GM23338 (cell line): ENCODE results near the gene LDHAL6A. TPM values are rescaled to one million over a fixed set of nuclear protein-coding genes. Genes with fewer than 3 reads are reported as not detected.

ENCODE experiments used
- ATAC-seq: fragments of 200-7000 bp; cut with Tn5 transposase; 3 replicates; pipeline ENCODE4 v1.9.1; 2020
- DNase-seq: peaks from one replicate; pipeline ENCODE4 v3.0.0-alpha.2; 2015; ENCODE audit warnings: low spot score
- H2AFZ ChIP-seq: fragments of 200-600 bp; sonication (generic); 2 replicates; pipeline ENCODE4 v1.8.0; 2016; ENCODE audit warnings: antibody characterized with exemption, mild to moderate bottlenecking, moderate library complexity
- H3F3A ChIP-seq: fragments of 200-600 bp; sonication (generic); replicated peaks from 2 replicates; pipeline ENCODE4 v1.8.0; 2017; ENCODE audit warnings: antibody characterized with exemption, mixed run types, low read depth
- H3K27ac ChIP-seq: fragments of 200-600 bp; sonication (generic); 2 replicates; pipeline ENCODE4 v1.6.1; 2016; ENCODE audit warnings: low read depth
- H3K27me3 ChIP-seq: fragments of 200-600 bp; sonication (generic); 2 replicates; pipeline ENCODE4 v1.8.0; 2016; ENCODE audit warnings: mild to moderate bottlenecking, mixed run types, moderate library complexity; ENCODE audit not compliant: insufficient read depth
- H3K36me3 ChIP-seq: fragments of 200-600 bp; sonication (generic); 2 replicates; pipeline ENCODE4 v1.8.0; 2016; ENCODE audit warnings: mild to moderate bottlenecking; ENCODE audit not compliant: insufficient read depth
- H3K4me1 ChIP-seq: fragments of 200-600 bp; sonication (generic); 2 replicates; pipeline ENCODE4 v1.8.0; 2016; ENCODE audit warnings: mild to moderate bottlenecking, moderate library complexity; ENCODE audit not compliant: insufficient read depth
- H3K4me2 ChIP-seq: fragments of 200-600 bp; sonication (generic); 2 replicates; pipeline ENCODE4 v1.7.1; 2017; ENCODE audit warnings: mixed run types
- H3K4me3 ChIP-seq: fragments of 200-600 bp; sonication (generic); 2 replicates; pipeline ENCODE4 v1.6.1; 2016; ENCODE audit warnings: mixed run types
- H3K79me2 ChIP-seq: fragments of 200-600 bp; sonication (generic); replicated peaks from 2 replicates; pipeline ENCODE4 v1.8.0; 2017; ENCODE audit warnings: mild to moderate bottlenecking; ENCODE audit not compliant: insufficient read depth
- H3K9me2 ChIP-seq: fragments of 200-600 bp; sonication (generic); 2 replicates; pipeline ENCODE4 v1.8.0; 2017; ENCODE audit not compliant: insufficient read depth
- H4K20me1 ChIP-seq: fragments of 200-600 bp; sonication (generic); replicated peaks from 2 replicates; pipeline ENCODE4 v1.8.0; 2017; ENCODE audit warnings: mild to moderate bottlenecking; ENCODE audit not compliant: insufficient read depth
- H3K27ac Mint-ChIP-seq: 2 replicates; pipeline ENCODE4 v1.8.0; 2020; ENCODE audit warnings: inconsistent platforms, mild to moderate bottlenecking, moderate library complexity, mixed read lengths
- H3K27me3 Mint-ChIP-seq: 3 replicates; pipeline ENCODE4 v1.8.0; 2022; ENCODE audit warnings: low read depth, mild to moderate bottlenecking, moderate library complexity, mixed read lengths, inconsistent platforms; ENCODE audit not compliant: insufficient read depth, poor library complexity
- H3K36me3 Mint-ChIP-seq: 3 replicates; pipeline ENCODE4 v1.8.0; 2021; ENCODE audit warnings: low read depth, mild to moderate bottlenecking, inconsistent platforms, moderate library complexity, mixed read lengths
- H3K4me1 Mint-ChIP-seq: 3 replicates; pipeline ENCODE4 v1.8.0; 2020; ENCODE audit warnings: mild to moderate bottlenecking, inconsistent platforms, mixed read lengths
- H3K4me3 Mint-ChIP-seq: 3 replicates; pipeline ENCODE4 v1.8.0; 2021; ENCODE audit warnings: moderate library complexity, mild to moderate bottlenecking, inconsistent platforms, mixed read lengths
- H3K9me3 Mint-ChIP-seq: 3 replicates; pipeline ENCODE4 v1.8.0; 2020; ENCODE audit warnings: moderate library complexity, mild to moderate bottlenecking, inconsistent platforms, mixed read lengths
- CREB1 ChIP-seq: fragments of 250-450 bp; sonication (Bioruptor Pico); IDR thresholded peaks from 2 replicates; pipeline ENCODE4 v1.5.0; 2020; ENCODE audit warnings: low read depth, mild to moderate bottlenecking, moderate library complexity
- EZH2phosphoT487 ChIP-seq: fragments of 200-600 bp; sonication (generic); IDR thresholded peaks from one replicate; pipeline ENCODE4 v1.8.1; 2018; ENCODE audit warnings: antibody characterized with exemption; ENCODE audit not compliant: unreplicated experiment
- JUNB ChIP-seq: IDR thresholded peaks from one replicate; pipeline ENCODE4 v1.6.1; 2016; ENCODE audit warnings: antibody characterized with exemption; ENCODE audit not compliant: unreplicated experiment
- ZNF114 ChIP-seq: fragments of 250-450 bp; sonication (Bioruptor Pico); IDR thresholded peaks from 2 replicates; pipeline ENCODE4 v1.5.0; 2020; ENCODE audit warnings: mild to moderate bottlenecking, moderate library complexity
- ZNF331 ChIP-seq: fragments of 250-450 bp; sonication (Bioruptor Pico); IDR thresholded peaks from 2 replicates; pipeline ENCODE4 v1.5.0; 2020; ENCODE audit warnings: low read depth, mild to moderate bottlenecking, moderate library complexity
- polyA plus RNA-seq: library from polyadenylated mRNA; unstranded; fragments of >200 nt; fragmentation: Nextera tagmentation; extraction: Ambion mirVana; gene quantifications from 2 replicates; pipeline ENCODE4 v1.2.1, GENCODE V29; 2016
- total RNA-seq: library from RNA; depleted of rRNA; stranded (reverse); fragments of >200 nt; shearing (Covaris generic); gene quantifications from 2 replicates; pipeline ENCODE4 v1.2.3, GENCODE V29; 2014
- TF ChIP-seq, protein P1 (sequence below): IDR thresholded peaks from 2 replicates; pipeline ENCODE4 v1.6.1; 2016; ENCODE audit warnings: antibody characterized with exemption
- TF ChIP-seq, protein P2 (sequence below): fragments of 250-450 bp; sonication (Bioruptor Pico); IDR thresholded peaks from 2 replicates; pipeline ENCODE4 v1.5.0; 2020; ENCODE audit warnings: mild to moderate bottlenecking, moderate library complexity
- TF ChIP-seq, protein P3 (sequence below): IDR thresholded peaks from one replicate; pipeline ENCODE4 v1.6.1; 2018; ENCODE audit warnings: antibody characterized with exemption; ENCODE audit not compliant: unreplicated experiment
- TF ChIP-seq, protein P4 (sequence below), 2 experiments: fragments of 200-600 bp in 1 of 2; sonication (generic) in 1 of 2; conservative IDR thresholded peaks; 2 replicates each; pipeline versions ENCODE4 v1.5.1 to v1.6.1; 2016 to 2017; ENCODE audit warnings: antibody characterized with exemption in 2 of 2, low read depth in 2 of 2, mild to moderate bottlenecking in 2 of 2, moderate library complexity in 1 of 2

The LDHAL6A gene
- total and polyA plus RNA-seq, 2 experiments from 2014 or later, result 0.10 to 0.59 TPM

DNA sequence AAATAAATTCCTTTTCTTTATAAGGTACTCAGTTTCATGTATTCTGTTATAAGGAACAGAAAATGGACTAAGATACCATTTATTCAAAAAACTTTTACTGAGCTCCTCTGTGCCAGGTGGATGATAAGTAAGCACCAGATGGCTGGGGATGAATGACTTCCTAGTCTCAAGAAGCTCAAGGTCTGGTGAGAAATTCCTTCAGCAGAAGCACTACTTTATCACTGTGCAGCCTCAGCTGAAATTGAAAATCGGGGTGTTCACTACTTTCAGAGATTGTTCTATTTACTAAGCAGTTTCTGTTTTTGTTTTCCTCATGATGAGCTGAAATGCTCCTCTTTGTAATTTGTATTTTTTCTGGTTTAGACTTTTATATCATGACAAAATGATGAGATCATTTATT lies 7.8 kb downstream of the LDHAL6A start (continued):
- TF ChIP-seq, protein P1, sequence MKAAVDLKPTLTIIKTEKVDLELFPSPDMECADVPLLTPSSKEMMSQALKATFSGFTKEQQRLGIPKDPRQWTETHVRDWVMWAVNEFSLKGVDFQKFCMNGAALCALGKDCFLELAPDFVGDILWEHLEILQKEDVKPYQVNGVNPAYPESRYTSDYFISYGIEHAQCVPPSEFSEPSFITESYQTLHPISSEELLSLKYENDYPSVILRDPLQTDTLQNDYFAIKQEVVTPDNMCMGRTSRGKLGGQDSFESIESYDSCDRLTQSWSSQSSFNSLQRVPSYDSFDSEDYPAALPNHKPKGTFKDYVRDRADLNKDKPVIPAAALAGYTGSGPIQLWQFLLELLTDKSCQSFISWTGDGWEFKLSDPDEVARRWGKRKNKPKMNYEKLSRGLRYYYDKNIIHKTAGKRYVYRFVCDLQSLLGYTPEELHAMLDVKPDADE, result no peak
- TF ChIP-seq, protein P2, sequence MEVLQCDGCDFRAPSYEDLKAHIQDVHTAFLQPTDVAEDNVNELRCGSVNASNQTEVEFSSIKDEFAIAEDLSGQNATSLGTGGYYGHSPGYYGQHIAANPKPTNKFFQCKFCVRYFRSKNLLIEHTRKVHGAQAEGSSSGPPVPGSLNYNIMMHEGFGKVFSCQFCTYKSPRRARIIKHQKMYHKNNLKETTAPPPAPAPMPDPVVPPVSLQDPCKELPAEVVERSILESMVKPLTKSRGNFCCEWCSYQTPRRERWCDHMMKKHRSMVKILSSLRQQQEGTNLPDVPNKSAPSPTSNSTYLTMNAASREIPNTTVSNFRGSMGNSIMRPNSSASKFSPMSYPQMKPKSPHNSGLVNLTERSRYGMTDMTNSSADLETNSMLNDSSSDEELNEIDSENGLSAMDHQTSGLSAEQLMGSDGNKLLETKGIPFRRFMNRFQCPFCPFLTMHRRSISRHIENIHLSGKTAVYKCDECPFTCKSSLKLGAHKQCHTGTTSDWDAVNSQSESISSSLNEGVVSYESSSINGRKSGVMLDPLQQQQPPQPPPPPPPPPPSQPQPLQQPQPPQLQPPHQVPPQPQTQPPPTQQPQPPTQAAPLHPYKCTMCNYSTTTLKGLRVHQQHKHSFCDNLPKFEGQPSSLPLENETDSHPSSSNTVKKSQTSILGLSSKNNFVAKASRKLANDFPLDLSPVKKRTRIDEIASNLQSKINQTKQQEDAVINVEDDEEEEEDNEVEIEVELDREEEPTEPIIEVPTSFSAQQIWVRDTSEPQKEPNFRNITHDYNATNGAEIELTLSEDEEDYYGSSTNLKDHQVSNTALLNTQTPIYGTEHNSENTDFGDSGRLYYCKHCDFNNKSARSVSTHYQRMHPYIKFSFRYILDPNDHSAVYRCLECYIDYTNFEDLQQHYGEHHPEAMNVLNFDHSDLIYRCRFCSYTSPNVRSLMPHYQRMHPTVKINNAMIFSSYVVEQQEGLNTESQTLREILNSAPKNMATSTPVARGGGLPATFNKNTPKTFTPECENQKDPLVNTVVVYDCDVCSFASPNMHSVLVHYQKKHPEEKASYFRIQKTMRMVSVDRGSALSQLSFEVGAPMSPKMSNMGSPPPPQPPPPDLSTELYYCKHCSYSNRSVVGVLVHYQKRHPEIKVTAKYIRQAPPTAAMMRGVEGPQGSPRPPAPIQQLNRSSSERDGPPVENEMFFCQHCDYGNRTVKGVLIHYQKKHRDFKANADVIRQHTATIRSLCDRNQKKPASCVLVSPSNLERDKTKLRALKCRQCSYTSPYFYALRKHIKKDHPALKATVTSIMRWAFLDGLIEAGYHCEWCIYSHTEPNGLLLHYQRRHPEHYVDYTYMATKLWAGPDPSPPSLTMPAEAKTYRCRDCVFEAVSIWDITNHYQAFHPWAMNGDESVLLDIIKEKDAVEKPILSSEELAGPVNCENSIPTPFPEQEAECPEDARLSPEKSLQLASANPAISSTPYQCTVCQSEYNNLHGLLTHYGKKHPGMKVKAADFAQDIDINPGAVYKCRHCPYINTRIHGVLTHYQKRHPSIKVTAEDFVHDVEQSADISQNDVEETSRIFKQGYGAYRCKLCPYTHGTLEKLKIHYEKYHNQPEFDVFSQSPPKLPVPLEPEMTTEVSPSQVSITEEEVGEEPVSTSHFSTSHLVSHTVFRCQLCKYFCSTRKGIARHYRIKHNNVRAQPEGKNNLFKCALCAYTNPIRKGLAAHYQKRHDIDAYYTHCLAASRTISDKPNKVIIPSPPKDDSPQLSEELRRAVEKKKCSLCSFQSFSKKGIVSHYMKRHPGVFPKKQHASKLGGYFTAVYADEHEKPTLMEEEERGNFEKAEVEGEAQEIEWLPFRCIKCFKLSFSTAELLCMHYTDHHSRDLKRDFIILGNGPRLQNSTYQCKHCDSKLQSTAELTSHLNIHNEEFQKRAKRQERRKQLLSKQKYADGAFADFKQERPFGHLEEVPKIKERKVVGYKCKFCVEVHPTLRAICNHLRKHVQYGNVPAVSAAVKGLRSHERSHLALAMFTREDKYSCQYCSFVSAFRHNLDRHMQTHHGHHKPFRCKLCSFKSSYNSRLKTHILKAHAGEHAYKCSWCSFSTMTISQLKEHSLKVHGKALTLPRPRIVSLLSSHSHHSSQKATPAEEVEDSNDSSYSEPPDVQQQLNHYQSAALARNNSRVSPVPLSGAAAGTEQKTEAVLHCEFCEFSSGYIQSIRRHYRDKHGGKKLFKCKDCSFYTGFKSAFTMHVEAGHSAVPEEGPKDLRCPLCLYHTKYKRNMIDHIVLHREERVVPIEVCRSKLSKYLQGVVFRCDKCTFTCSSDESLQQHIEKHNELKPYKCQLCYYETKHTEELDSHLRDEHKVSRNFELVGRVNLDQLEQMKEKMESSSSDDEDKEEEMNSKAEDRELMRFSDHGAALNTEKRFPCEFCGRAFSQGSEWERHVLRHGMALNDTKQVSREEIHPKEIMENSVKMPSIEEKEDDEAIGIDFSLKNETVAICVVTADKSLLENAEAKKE (CRISPR knock-in tag), result no peak

GRCh38 chr11:18466402-18466801 lies 10.7 kb downstream of the LDHAL6A start:
- H3K4me1 Mint-ChIP-seq, result no peaks in the 10 kb centered on the region
- Histone ChIP-seq H3F3A (no peaks in the 10 kb centered on the region), H3K4me2 (no peak overlapping the region), H3K27ac (no peak overlapping the region), H2AFZ (no peak overlapping the region), H3K4me1 (no peaks in the 10 kb centered on the region), H3K4me3 (no peak overlapping the region), H3K79me2 (no peaks in the 10 kb centered on the region), H3K36me3 (no peaks in the 10 kb centered on the region), H4K20me1 (no peaks in the 10 kb centered on the region), H3K9me2 (no peaks in the 10 kb centered on the region), H3K27me3 (no peaks in the 10 kb centered on the region)
- ATAC-seq (no peak), DNase-seq (no peak)
- no peak overlapping the region for H3K4me3 Mint-ChIP-seq
- H3K27ac Mint-ChIP-seq, result no peak overlapping the region
- no peaks in the 10 kb centered on the region for H3K36me3 Mint-ChIP-seq
- no peaks in the 10 kb centered on the region for H3K9me3 Mint-ChIP-seq
- peaks cover 2% of the 10 kb centered on the region for H3K27me3 Mint-ChIP-seq
- no peak for TF ChIP-seq CREB1 (CRISPR knock-in tag)
- TF ChIP-seq, protein P3, sequence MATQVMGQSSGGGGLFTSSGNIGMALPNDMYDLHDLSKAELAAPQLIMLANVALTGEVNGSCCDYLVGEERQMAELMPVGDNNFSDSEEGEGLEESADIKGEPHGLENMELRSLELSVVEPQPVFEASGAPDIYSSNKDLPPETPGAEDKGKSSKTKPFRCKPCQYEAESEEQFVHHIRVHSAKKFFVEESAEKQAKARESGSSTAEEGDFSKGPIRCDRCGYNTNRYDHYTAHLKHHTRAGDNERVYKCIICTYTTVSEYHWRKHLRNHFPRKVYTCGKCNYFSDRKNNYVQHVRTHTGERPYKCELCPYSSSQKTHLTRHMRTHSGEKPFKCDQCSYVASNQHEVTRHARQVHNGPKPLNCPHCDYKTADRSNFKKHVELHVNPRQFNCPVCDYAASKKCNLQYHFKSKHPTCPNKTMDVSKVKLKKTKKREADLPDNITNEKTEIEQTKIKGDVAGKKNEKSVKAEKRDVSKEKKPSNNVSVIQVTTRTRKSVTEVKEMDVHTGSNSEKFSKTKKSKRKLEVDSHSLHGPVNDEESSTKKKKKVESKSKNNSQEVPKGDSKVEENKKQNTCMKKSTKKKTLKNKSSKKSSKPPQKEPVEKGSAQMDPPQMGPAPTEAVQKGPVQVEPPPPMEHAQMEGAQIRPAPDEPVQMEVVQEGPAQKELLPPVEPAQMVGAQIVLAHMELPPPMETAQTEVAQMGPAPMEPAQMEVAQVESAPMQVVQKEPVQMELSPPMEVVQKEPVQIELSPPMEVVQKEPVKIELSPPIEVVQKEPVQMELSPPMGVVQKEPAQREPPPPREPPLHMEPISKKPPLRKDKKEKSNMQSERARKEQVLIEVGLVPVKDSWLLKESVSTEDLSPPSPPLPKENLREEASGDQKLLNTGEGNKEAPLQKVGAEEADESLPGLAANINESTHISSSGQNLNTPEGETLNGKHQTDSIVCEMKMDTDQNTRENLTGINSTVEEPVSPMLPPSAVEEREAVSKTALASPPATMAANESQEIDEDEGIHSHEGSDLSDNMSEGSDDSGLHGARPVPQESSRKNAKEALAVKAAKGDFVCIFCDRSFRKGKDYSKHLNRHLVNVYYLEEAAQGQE, result no peak
- TF ChIP-seq, protein P4, sequence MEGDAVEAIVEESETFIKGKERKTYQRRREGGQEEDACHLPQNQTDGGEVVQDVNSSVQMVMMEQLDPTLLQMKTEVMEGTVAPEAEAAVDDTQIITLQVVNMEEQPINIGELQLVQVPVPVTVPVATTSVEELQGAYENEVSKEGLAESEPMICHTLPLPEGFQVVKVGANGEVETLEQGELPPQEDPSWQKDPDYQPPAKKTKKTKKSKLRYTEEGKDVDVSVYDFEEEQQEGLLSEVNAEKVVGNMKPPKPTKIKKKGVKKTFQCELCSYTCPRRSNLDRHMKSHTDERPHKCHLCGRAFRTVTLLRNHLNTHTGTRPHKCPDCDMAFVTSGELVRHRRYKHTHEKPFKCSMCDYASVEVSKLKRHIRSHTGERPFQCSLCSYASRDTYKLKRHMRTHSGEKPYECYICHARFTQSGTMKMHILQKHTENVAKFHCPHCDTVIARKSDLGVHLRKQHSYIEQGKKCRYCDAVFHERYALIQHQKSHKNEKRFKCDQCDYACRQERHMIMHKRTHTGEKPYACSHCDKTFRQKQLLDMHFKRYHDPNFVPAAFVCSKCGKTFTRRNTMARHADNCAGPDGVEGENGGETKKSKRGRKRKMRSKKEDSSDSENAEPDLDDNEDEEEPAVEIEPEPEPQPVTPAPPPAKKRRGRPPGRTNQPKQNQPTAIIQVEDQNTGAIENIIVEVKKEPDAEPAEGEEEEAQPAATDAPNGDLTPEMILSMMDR (conservative IDR thresholded peaks at IDR 0.05; ENCODE audit: low read depth in 2 of 2), result no peak
- no peak for TF ChIP-seq JUNB
- no peak for TF ChIP-seq ZNF331 (CRISPR knock-in tag)
- no peak for TF ChIP-seq EZH2phosphoT487
- no peak for TF ChIP-seq ZNF114 (CRISPR knock-in tag)
